ENCODE data around the gene SP6. TPM values are rescaled to one million over a fixed set of nuclear protein-coding genes. Genes with fewer than 3 reads are reported as not detected.

Gene SP6
- total RNA-seq, 5 donors from 2014 or later (not counting 1 experiment from before 2014, with no cell fraction given), result 0.10 to 0.26 (median 0.13) TPM

- Mint-ChIP-seq H3K27ac (no peak overlapping the region), H3K9me3 (no peaks in the 10 kb centered on the region), H3K4me3 (no peak overlapping the region), H3K36me3 (peaks cover 2% of the 10 kb centered on the region), H3K4me1 (peaks cover 44 to 58% (median 52%) of the 10 kb centered on the region in 3 donors), H3K27me3 (no peaks in the 10 kb centered on the region)
- Histone ChIP-seq H3K27me3 (replicated peaks in 1 of 2; ENCODE audit: control insufficient read depth in 2 of 2, extremely low read depth in 1 of 2, insufficient read depth in 2 of 2, low read length in 1 of 2) (no peaks in the 10 kb centered on the region), H3K4me3 (ENCODE audit: control insufficient read depth in 1 of 2, extremely low read depth in 1 of 2, low read length in 1 of 2) (no peak overlapping the region), H3K9me3 (no peaks in the 10 kb centered on the region), H3K36me3 (ENCODE audit: control insufficient read depth in 2 of 2, extremely low read depth in 1 of 2, insufficient read depth in 1 of 2, low read length in 1 of 2) (peaks cover 16 to 20% of the 10 kb centered on the region in 2 donors), H3K27ac (ENCODE audit: low read length) (no peak overlapping the region), H3K4me1 (ENCODE audit: control insufficient read depth in 1 of 2, extremely low read depth in 1 of 2, insufficient read depth in 2 of 2, low read length in 2 of 2) (peaks cover 11 to 45% of the 10 kb centered on the region in 2 experiments)
- ChIA-PET CTCF (no interaction called here), POLR2A (no interaction called here)
- WGBS (ENCODE audit: insufficient coverage), result 95% methylated on average over 11 of the region's 13 CpGs
- no peak for DNase-seq
- ATAC-seq (replicated peaks in 1 of 4), result no peak
Observed at GRCh38 chr17:47837401-47838039, 13.4 kb downstream of the SP6 start.

- H3K4me3 ChIP-seq (ENCODE audit: control insufficient read depth in 1 of 2, extremely low read depth in 1 of 2, low read length in 1 of 2), result no peak overlapping the region
- peaks cover 2% of the 10 kb centered on the region for H3K36me3 Mint-ChIP-seq
- H3K36me3 ChIP-seq (ENCODE audit: control insufficient read depth in 2 of 2, extremely low read depth in 1 of 2, insufficient read depth in 1 of 2, low read length in 1 of 2), result peaks cover 16 to 20% of the 10 kb centered on the region in 2 donors
- WGBS (ENCODE audit: insufficient coverage), result 81% methylated on average over 4 of the region's 6 CpGs
- no peaks in the 10 kb centered on the region for H3K9me3 ChIP-seq
- ATAC-seq (replicated peaks in 1 of 4), result no peak
- no peaks in the 10 kb centered on the region for H3K9me3 Mint-ChIP-seq
- ChIA-PET CTCF (interaction anchor here in 1 of 2 donors (0.6 kb wide), 1 partner anchor 55 kb away, joined by 3 read pairs; no protein-coding TSS in a partner anchor), POLR2A (no interaction called here)
- no peaks in the 10 kb centered on the region for H3K27me3 Mint-ChIP-seq
- no peak overlapping the region for H3K27ac Mint-ChIP-seq
- H3K4me1 Mint-ChIP-seq, result peaks cover 41 to 56% (median 49%) of the 10 kb centered on the region in 3 donors
- peaks cover 14 to 48% of the 10 kb centered on the region in 2 experiments for H3K4me1 ChIP-seq (ENCODE audit: control insufficient read depth in 1 of 2, extremely low read depth in 1 of 2, insufficient read depth in 2 of 2, low read length in 2 of 2)
- H3K4me3 Mint-ChIP-seq, result no peak overlapping the region
- no peaks in the 10 kb centered on the region for H3K27me3 ChIP-seq (replicated peaks in 1 of 2; ENCODE audit: control insufficient read depth in 2 of 2, extremely low read depth in 1 of 2, insufficient read depth in 2 of 2, low read length in 1 of 2)
- no peak overlapping the region for H3K27ac ChIP-seq (ENCODE audit: low read length)
- DNase-seq, result no peak
Observed at GRCh38 chr17:47836601-47837000, 14.4 kb downstream of the SP6 start.

GRCh38 chr17:47834756-47835155 is 16.2 kb downstream of the SP6 start:
- Histone ChIP-seq H3K27me3 (replicated peaks in 1 of 2; ENCODE audit: control insufficient read depth in 2 of 2, extremely low read depth in 1 of 2, insufficient read depth in 2 of 2, low read length in 1 of 2) (no peaks in the 10 kb centered on the region), H3K9me3 (no peaks in the 10 kb centered on the region), H3K36me3 (ENCODE audit: control insufficient read depth in 2 of 2, extremely low read depth in 1 of 2, insufficient read depth in 1 of 2, low read length in 1 of 2) (peaks cover 16 to 20% of the 10 kb centered on the region in 2 donors), H3K27ac (ENCODE audit: low read length) (peak overlapping the region; percentile 48), H3K4me1 (ENCODE audit: control insufficient read depth in 1 of 2, extremely low read depth in 1 of 2, insufficient read depth in 2 of 2, low read length in 2 of 2) (peaks cover 18 to 46% of the 10 kb centered on the region in 2 experiments), H3K4me3 (ENCODE audit: control insufficient read depth in 1 of 2, extremely low read depth in 1 of 2, low read length in 1 of 2) (no peak overlapping the region)
- no peak for ATAC-seq (replicated peaks in 1 of 4)
- Mint-ChIP-seq H3K9me3 (no peaks in the 10 kb centered on the region), H3K27me3 (no peaks in the 10 kb centered on the region), H3K4me3 (peak overlapping the region in 2 of 3 donors; percentile 26 to 55), H3K27ac (peak overlapping the region; percentile 79 to 83), H3K36me3 (peaks cover 2% of the 10 kb centered on the region), H3K4me1 (peaks cover 43 to 57% (median 52%) of the 10 kb centered on the region in 3 donors)
- POLR2A ChIA-PET, result no interaction called here
- WGBS (ENCODE audit: insufficient coverage), result no CpG with 5 or more reads among the region's 5 CpGs
- DNase-seq, result no peak
- CTCF ChIA-PET, result interaction anchor here in 1 of 2 donors (0.5 kb wide), 1 partner anchor 299 kb away, joined by 4 read pairs; no protein-coding TSS in a partner anchor

GRCh38 chr17:47831934-47832327 is 19.0 kb downstream of the SP6 start:
- Histone ChIP-seq H3K4me3 (ENCODE audit: control insufficient read depth in 1 of 2, extremely low read depth in 1 of 2, low read length in 1 of 2) (peak overlapping the region; percentile 97 to 98), H3K4me1 (ENCODE audit: control insufficient read depth in 1 of 2, extremely low read depth in 1 of 2, insufficient read depth in 2 of 2, low read length in 2 of 2) (peaks cover 18 to 72% of the 10 kb centered on the region in 2 experiments), H3K27me3 (replicated peaks in 1 of 2; ENCODE audit: control insufficient read depth in 2 of 2, extremely low read depth in 1 of 2, insufficient read depth in 2 of 2, low read length in 1 of 2) (no peaks in the 10 kb centered on the region), H3K27ac (ENCODE audit: low read length) (peak overlapping the region; percentile 99), H3K9me3 (no peaks in the 10 kb centered on the region), H3K36me3 (ENCODE audit: control insufficient read depth in 2 of 2, extremely low read depth in 1 of 2, insufficient read depth in 1 of 2, low read length in 1 of 2) (peaks cover 4 to 19% of the 10 kb centered on the region in 2 donors)
- Mint-ChIP-seq H3K36me3 (peaks cover 5% of the 10 kb centered on the region), H3K27me3 (no peaks in the 10 kb centered on the region), H3K9me3 (no peaks in the 10 kb centered on the region), H3K27ac (peak overlapping the region; percentile 96 to 98), H3K4me1 (peaks cover 51 to 68% (median 61%) of the 10 kb centered on the region in 3 donors), H3K4me3 (peak overlapping the region; percentile 92 to 98 (median 94))
- 52% methylated on average over 2 of the region's 7 CpGs for WGBS (ENCODE audit: insufficient coverage)
- ChIA-PET POLR2A (interaction anchor here (0.5 to 0.8 kb wide), 3 partner anchors 9 to 11 kb away, joined by 4 to 5 read pairs (median 4); partner anchors contain the start of genes OSBPL7 (in 1 of the 2) and SCRN2 (in 1 of the 2)), CTCF (interaction anchor here in 1 of 2 donors (0.9 to 1.7 kb wide), 7 partner anchors 9 to 183 kb away, joined by 3 to 13 read pairs (median 5); partner anchors contain the start of genes KPNB1, OSBPL7, PNPO and SCRN2)
- DNase-seq, result no peak
- peak in 1 of 4 experiments; percentile 2 for ATAC-seq (replicated peaks in 1 of 4)

GRCh38 chr17:47831003-47831933 is 19.7 kb downstream of the SP6 start, which contains the start of the genes LRRC46 and MRPL10:
TSS of gene LRRC46 (plus strand) at chr17:47831670. CDS start at chr17:47831990, 320 bp downstream.
TSS of gene MRPL10 (minus strand) at chr17:47831541. CDS start at chr17:47831511, 30 bp downstream.
- ATAC-seq (replicated peaks in 1 of 4) (peak; percentile 82 to 89 (median 87)), DNase-seq (peak; percentile 78 to 95 (median 87))
- H3K27me3 Mint-ChIP-seq, result no peaks in the 10 kb centered on the region
- peaks cover 51 to 69% (median 61%) of the 10 kb centered on the region in 3 donors for H3K4me1 Mint-ChIP-seq
- Histone ChIP-seq H3K4me1 (ENCODE audit: control insufficient read depth in 1 of 2, extremely low read depth in 1 of 2, insufficient read depth in 2 of 2, low read length in 2 of 2) (peaks cover 18 to 73% of the 10 kb centered on the region in 2 experiments), H3K9me3 (no peaks in the 10 kb centered on the region), H3K4me3 (ENCODE audit: control insufficient read depth in 1 of 2, extremely low read depth in 1 of 2, low read length in 1 of 2) (peak within 1 kb of the TSS; percentile 97 to 98), H3K36me3 (ENCODE audit: control insufficient read depth in 2 of 2, extremely low read depth in 1 of 2, insufficient read depth in 1 of 2, low read length in 1 of 2) (peaks cover 0 to 22% of the 10 kb centered on the region in 2 donors), H3K27ac (ENCODE audit: low read length) (peak within 1 kb of the TSS; percentile 99), H3K27me3 (replicated peaks in 1 of 2; ENCODE audit: control insufficient read depth in 2 of 2, extremely low read depth in 1 of 2, insufficient read depth in 2 of 2, low read length in 1 of 2) (no peaks in the 10 kb centered on the region)
- no peaks in the 10 kb centered on the region for H3K9me3 Mint-ChIP-seq
- under 1% methylated on average over 38 of the region's 42 CpGs for WGBS (ENCODE audit: insufficient coverage)
- ChIA-PET POLR2A (interaction anchor here (0.5 to 0.8 kb wide), 3 partner anchors 9 to 11 kb away, joined by 4 to 5 read pairs (median 4); partner anchors contain the start of genes OSBPL7 (in 1 of the 2) and SCRN2 (in 1 of the 2)), CTCF (interaction anchor here in 1 of 2 donors (0.9 to 1.7 kb wide), 7 partner anchors 9 to 182 kb away, joined by 3 to 13 read pairs (median 5); partner anchors contain the start of genes KPNB1, OSBPL7, PNPO and SCRN2)
- H3K36me3 Mint-ChIP-seq, result peaks cover 11% of the 10 kb centered on the region
- H3K27ac Mint-ChIP-seq, result peak within 1 kb of the TSS; percentile 96 to 98
- H3K4me3 Mint-ChIP-seq, result peak within 1 kb of the TSS; percentile 92 to 98 (median 94)

Data from T-cell (primary cell).